GM12878 (cell line): Measurements from ENCODE around the gene CACNG3. TPM values are rescaled to one million over a fixed set of nuclear protein-coding genes. Genes with fewer than 3 reads are reported as not detected.

Experiments
- ATAC-seq: fragments of 200-7000 bp; cut with Tn5 transposase; 3 replicates; pipeline ENCODE4 v1.9.1; 2020; ENCODE audit warnings: mild to moderate bottlenecking, moderate library complexity
- BruUV-seq: library from RNA; stranded (reverse); fragments of 400-500 nt; replicated peaks from 2 replicates; lab custom pipeline; 2021; lab: Mats Ljungman, UMichigan
- CTCF ChIA-PET: fragments of 300-600 bp; sonication (Branson Sonifier 250); formaldehyde crosslinking; extraction: SDS; loops from one replicate; lab custom pipeline; 2021; ENCODE audit warnings: inconsistent platforms; lab: Yijun Ruan, JAX
- POLR2A ChIA-PET: fragments of 350-600 bp; formaldehyde crosslinking; extraction: SDS; loops from one replicate; lab custom pipeline; 2021; ENCODE audit warnings: inconsistent platforms; lab: Charles Lee
- RAD21 ChIA-PET: fragments of 300-600 bp; sonication (Branson Sonifier 250); formaldehyde crosslinking; loops from one replicate; lab custom pipeline; 2023; ENCODE audit warnings: antibody characterized with exemption; ENCODE audit not compliant: unreplicated experiment; lab: Charles Lee
- SMC1A ChIA-PET: fragments of 300-600 bp; sonication (Branson Sonifier 250); formaldehyde crosslinking; loops from one replicate; lab custom pipeline; 2023; ENCODE audit not compliant: unreplicated experiment, uncharacterized antibody; lab: Charles Lee
- DNase-seq: peaks from one replicate; pipeline ENCODE4 v3.0.0-alpha.2; 2011; ENCODE audit warnings: low read depth, low spot score
- FAIRE-seq: peaks from 3 replicates; lab custom pipeline; 2011; peaks lifted over from hg19 to GRCh38; lab: Jason Lieb, UNC
- H2AFZ ChIP-seq: 2 replicates; pipeline ENCODE4 v1.6.0; 2011; ENCODE audit warnings: low read depth, low read length, control low read depth; ENCODE audit not compliant: control insufficient read depth
- H3K27ac ChIP-seq: 2 replicates; pipeline ENCODE4 v1.5.1; 2011; ENCODE audit warnings: control low read depth; ENCODE audit not compliant: control insufficient read depth, insufficient read depth
- H3K27me3 ChIP-seq, 2 experiments: replicated peaks in 1 of 2; 2 replicates each; pipeline versions ENCODE4 v1.6.0 to v1.6.1; 2011; ENCODE audit warnings: low read length in 1 of 2; ENCODE audit not compliant: control insufficient read depth in 2 of 2, insufficient read depth in 2 of 2
- H3K36me3 ChIP-seq, 2 experiments: 2 replicates each; pipeline ENCODE4 v1.5.1; 2011; ENCODE audit warnings: low read length in 1 of 2; ENCODE audit not compliant: control insufficient read depth in 2 of 2, insufficient read depth in 2 of 2
- H3K4me1 ChIP-seq: 2 replicates; pipeline ENCODE4 v1.6.1; 2011; ENCODE audit warnings: mild to moderate bottlenecking, low read length, moderate library complexity, mixed read lengths; ENCODE audit not compliant: control insufficient read depth, insufficient read depth
- H3K4me2 ChIP-seq: 2 replicates; pipeline ENCODE4 v1.6.0; 2011; ENCODE audit warnings: control low read depth; ENCODE audit not compliant: control insufficient read depth, insufficient read depth
- H3K4me3 ChIP-seq: fragments of 200-600 bp; sonication (generic); 2 replicates; pipeline ENCODE4 v1.5.1; 2016
- H3K79me2 ChIP-seq: 2 replicates; pipeline ENCODE4 v1.6.0; 2011; ENCODE audit warnings: low read length; ENCODE audit not compliant: control insufficient read depth, insufficient read depth
- H3K9ac ChIP-seq: 2 replicates; pipeline ENCODE4 v1.8.0; 2011; ENCODE audit warnings: low read length, control low read depth, mixed read lengths; ENCODE audit not compliant: control insufficient read depth, insufficient read depth
- H3K9me3 ChIP-seq: replicated peaks from 3 replicates; pipeline ENCODE4 v1.5.1; 2011; ENCODE audit warnings: mild to moderate bottlenecking, low read length; ENCODE audit not compliant: control insufficient read depth, insufficient read depth
- H4K20me1 ChIP-seq: 2 replicates; pipeline ENCODE4 v1.6.0; 2011; ENCODE audit not compliant: control insufficient read depth, insufficient read depth
- BMI1 ChIP-seq: fragments of 450-650 bp; IDR thresholded peaks from 2 replicates; pipeline ENCODE4 v1.6.1; 2016; ENCODE audit warnings: mild to moderate bottlenecking, moderate library complexity, borderline replicate concordance
- E2F4 ChIP-seq: IDR thresholded peaks from 2 replicates; pipeline ENCODE4 v1.6.1; 2012; ENCODE audit warnings: low read depth, low read length, improper control_type of control experiment
- EP300 ChIP-seq, 2 experiments: fragments of 150-350 bp in 1 of 2; IDR thresholded peaks; 2 replicates each; pipeline ENCODE4 v1.6.1; 2011 to 2012; ENCODE audit warnings: low read depth in 2 of 2, low read length in 2 of 2, borderline replicate concordance in 1 of 2, improper control_type of control experiment in 1 of 2, inconsistent platforms in 1 of 2; ENCODE audit not compliant: control insufficient read depth in 1 of 2
- FOXM1 ChIP-seq: IDR thresholded peaks from 2 replicates; pipeline ENCODE4 v1.6.1; 2012; ENCODE audit warnings: low read depth, mild to moderate bottlenecking, inconsistent platforms, low read length, moderate library complexity
- HDAC6 ChIP-seq: fragments of 200-600 bp; sonication (generic); IDR thresholded peaks from one replicate; pipeline ENCODE4 v1.8.0; 2017; ENCODE audit warnings: antibody characterized with exemption; ENCODE audit not compliant: unreplicated experiment
- LARP7 ChIP-seq: fragments of 450-650 bp; IDR thresholded peaks from 2 replicates; pipeline ENCODE4 v1.6.1; 2017; ENCODE audit warnings: mild to moderate bottlenecking
- PRDM15 ChIP-seq: fragments of 450-650 bp; formaldehyde crosslinking; IDR thresholded peaks from 2 replicates; pipeline ENCODE4 v1.4.0; 2020; ENCODE audit warnings: mild to moderate bottlenecking, moderate library complexity
- RAD51 ChIP-seq: fragments of 450-650 bp; IDR thresholded peaks from 2 replicates; pipeline ENCODE4 v1.6.1; 2016; ENCODE audit warnings: moderate library complexity, mild to moderate bottlenecking, inconsistent platforms
- SMAD1 ChIP-seq: fragments of 450-650 bp; IDR thresholded peaks from 2 replicates; pipeline ENCODE4 v1.6.1; 2018; ENCODE audit warnings: mild to moderate bottlenecking, low read depth; ENCODE audit not compliant: partially characterized antibody
- SREBF2 ChIP-seq: IDR thresholded peaks from 2 replicates; pipeline ENCODE4 v1.6.1; 2012; ENCODE audit warnings: mild to moderate bottlenecking, low read length
- TBL1XR1 ChIP-seq: IDR thresholded peaks from 2 replicates; pipeline ENCODE4 v1.6.1; 2012; ENCODE audit warnings: low read depth, low read length, improper control_type of control experiment
- YY1 ChIP-seq: IDR thresholded peaks from 2 replicates; pipeline ENCODE4 v1.6.1; 2011; ENCODE audit warnings: low read depth, mild to moderate bottlenecking, low read length
- ZNF207 ChIP-seq: fragments of 450-650 bp; IDR thresholded peaks from 2 replicates; pipeline ENCODE4 v1.6.1; 2014; ENCODE audit warnings: antibody characterized with exemption, mild to moderate bottlenecking, borderline replicate concordance
- WGBS: methylation state at CpG from one replicate; pipeline ENCODE4 v1.1.6; 2016; ENCODE audit warnings: low lambda C conversion rate; ENCODE audit not compliant: insufficient replicate concordance, insufficient coverage; ENCODE audit errors: missing lambda C conversion rate; 5-methylcytosine and 5-hydroxymethylcytosine counted together
- in situ Hi-C: fragments of 300-500 bp; cut with MboI; formaldehyde crosslinking; loops from 9 replicates; pipeline ENCODE4 v1.14.3; 2018; ENCODE audit warnings: mixed read lengths
- intact Hi-C: fragments of 100-400 bp; cut with micrococcal nuclease; formaldehyde crosslinking; loops from one replicate; pipeline ENCODE4 v1.14.2; 2022; ENCODE audit not compliant: unreplicated experiment
- polyA plus RNA-seq, 11 experiments: library from polyadenylated mRNA; depleted of rRNA in 4 of 11; unstranded in 6 of 11; stranded (reverse) in 5 of 11; fragments of >200 nt; fragmentation: Nextera tagmentation in 4 of 11; fragmentation: Illumina TruSeq in 1 of 11; extraction: Ambion mirVana in 4 of 11; extraction: Trizol in 1 of 11; gene quantifications; 1 replicate in 1 of 11; 2 replicates in 10 of 11; pipeline versions ENCODE4 v1.2.1 to v1.2.3, GENCODE V29; 2011 to 2016; ENCODE audit warnings: inconsistent platforms in 2 of 11, missing spikeins in 2 of 11, low read depth in 1 of 11
- total RNA-seq, 4 experiments: library from RNA; depleted of rRNA in 3 of 4; stranded (reverse); fragments of >200 nt in 3 of 4; fragmentation: Illumina TruSeq in 1 of 4; extraction: Trizol in 1 of 4; gene quantifications; 2 replicates each; pipeline versions ENCODE4 v1.2.1 to v1.2.3, GENCODE V29; 2013 to 2021

The CACNG3 gene
- total and polyA plus RNA-seq, 10 of the 15 experiments (the other 5 are each of a cell fraction or from before 2014, with no cell fraction given): 0.04 TPM; not detected in 9

DNA sequence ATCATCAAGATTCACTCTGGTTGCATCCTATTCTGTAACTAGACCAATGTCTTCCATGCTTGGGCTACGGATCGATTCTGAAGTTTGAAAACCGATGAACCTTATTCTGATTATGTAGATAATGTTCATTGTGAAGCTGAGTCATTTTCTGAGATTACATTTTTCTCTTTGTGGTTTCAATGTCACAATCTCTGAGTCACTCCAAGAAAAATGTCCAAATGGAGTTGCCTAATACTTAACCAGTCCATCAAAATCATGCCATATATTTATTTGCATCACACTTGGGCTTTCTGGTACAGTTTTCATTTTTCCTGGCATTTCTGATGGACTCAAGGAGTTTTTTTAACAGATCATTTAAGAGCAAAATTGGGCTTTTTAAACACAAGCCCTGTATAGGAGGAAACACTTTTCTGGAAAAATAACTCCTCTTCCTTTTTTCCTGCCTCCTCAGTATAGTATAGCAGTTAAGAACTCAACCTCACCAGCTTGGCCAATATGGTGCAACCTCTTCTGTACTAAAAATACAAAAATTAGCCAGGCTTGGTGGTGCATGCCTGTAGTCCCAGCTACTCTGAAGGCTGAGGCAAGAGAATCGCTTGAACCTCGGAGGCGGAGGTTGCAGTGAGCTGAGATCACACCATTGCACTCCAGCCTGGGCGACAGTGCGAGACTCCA, 17.5 kb downstream of the CACNG3 start:
- POLR2A ChIA-PET: no interaction called here
- no peak for DNase-seq
- Histone ChIP-seq H3K9ac (no peak overlapping the region), H3K4me3 (no peak overlapping the region), H3K4me2 (no peak overlapping the region), H3K79me2 (no peaks in the 10 kb centered on the region), H3K9me3 (no peaks in the 10 kb centered on the region), H3K27me3 (no peaks in the 10 kb centered on the region; a peak in 1 of 4 replicates), H3K4me1 (no peaks in the 10 kb centered on the region), H3K36me3 (no peaks in the 10 kb centered on the region), H4K20me1 (no peaks in the 10 kb centered on the region), H2AFZ (no peak overlapping the region), H3K27ac (no peak overlapping the region)
- FAIRE-seq: no peak
- 37% methylated on average over 8 of the region's 8 CpGs for WGBS
- no peak for TF ChIP-seq SREBF2
- TF ChIP-seq TBL1XR1: no peak
- TF ChIP-seq SMAD1: no peak
- no peak for TF ChIP-seq LARP7
- no peak for TF ChIP-seq YY1
- TF ChIP-seq HDAC6: no peak
- no peak for TF ChIP-seq ZNF207
- CTCF ChIA-PET: no interaction called here
- no peak for ATAC-seq
- RAD21 ChIA-PET: no interaction called here
- intact Hi-C loops: no loop called here
- BruUV-seq: no TSS peak
- in situ Hi-C loops: no loop called here
- SMC1A ChIA-PET: no interaction called here

- Histone ChIP-seq H3K4me1 (no peaks in the 10 kb centered on the region), H3K27ac (no peak overlapping the region), H4K20me1 (no peaks in the 10 kb centered on the region), H3K79me2 (no peaks in the 10 kb centered on the region), H3K36me3 (no peaks in the 10 kb centered on the region), H3K9ac (no peak overlapping the region), H3K9me3 (no peaks in the 10 kb centered on the region), H3K4me3 (no peak overlapping the region), H2AFZ (no peak overlapping the region), H3K27me3 (no peaks in the 10 kb centered on the region; a peak in 1 of 4 replicates), H3K4me2 (no peak overlapping the region)
- no TSS peak for BruUV-seq
- DNase-seq (no peak), FAIRE-seq (no peak), ATAC-seq (no peak)
- TF ChIP-seq BMI1: no peak
- no peak for TF ChIP-seq EP300 (IDR thresholded peaks at IDR 0.05; ENCODE audit: borderline replicate concordance in 1 of 2, control insufficient read depth in 1 of 2, low read depth in 2 of 2, low read length in 2 of 2)
- TF ChIP-seq RAD51: no peak
- TF ChIP-seq PRDM15 (CRISPR knock-in tag): no peak
- TF ChIP-seq FOXM1: no peak
- TF ChIP-seq E2F4: no peak
- no peak for TF ChIP-seq SMAD1
- in situ Hi-C loops (no loop called here), intact Hi-C loops (no loop called here)
- ChIA-PET SMC1A (interaction anchor here (0.7 kb wide), 1 partner anchor 203 kb away, joined by 3 read pairs; no protein-coding TSS in a partner anchor), POLR2A (no interaction called here), RAD21 (no interaction called here), CTCF (no interaction called here)
- WGBS: 91% methylated on average over 2 of the region's 2 CpGs
Measured at GRCh38 chr16:24275413-24275812, 19.3 kb downstream of the CACNG3 start.
